OCI-LY3 (cell line): Measurements from ENCODE around the gene NIPAL4.

Source experiments
- EZH2phosphoT487 ChIP-seq: fragments of 200-600 bp; shearing (Covaris generic); IDR thresholded peaks from 2 replicates; pipeline ENCODE4 v1.6.1; 2018; ENCODE audit warnings: antibody characterized with exemption, mixed run types, low read depth
- TF ChIP-seq, protein P1 (sequence below): fragments of 200-600, 300-600 bp; sonication (generic); IDR thresholded peaks from 2 replicates; pipeline ENCODE4 v1.5.1; 2014; ENCODE audit warnings: antibody characterized with exemption, low read length, low read depth

- TF ChIP-seq EZH2phosphoT487, result no peak
- TF ChIP-seq, protein P1, sequence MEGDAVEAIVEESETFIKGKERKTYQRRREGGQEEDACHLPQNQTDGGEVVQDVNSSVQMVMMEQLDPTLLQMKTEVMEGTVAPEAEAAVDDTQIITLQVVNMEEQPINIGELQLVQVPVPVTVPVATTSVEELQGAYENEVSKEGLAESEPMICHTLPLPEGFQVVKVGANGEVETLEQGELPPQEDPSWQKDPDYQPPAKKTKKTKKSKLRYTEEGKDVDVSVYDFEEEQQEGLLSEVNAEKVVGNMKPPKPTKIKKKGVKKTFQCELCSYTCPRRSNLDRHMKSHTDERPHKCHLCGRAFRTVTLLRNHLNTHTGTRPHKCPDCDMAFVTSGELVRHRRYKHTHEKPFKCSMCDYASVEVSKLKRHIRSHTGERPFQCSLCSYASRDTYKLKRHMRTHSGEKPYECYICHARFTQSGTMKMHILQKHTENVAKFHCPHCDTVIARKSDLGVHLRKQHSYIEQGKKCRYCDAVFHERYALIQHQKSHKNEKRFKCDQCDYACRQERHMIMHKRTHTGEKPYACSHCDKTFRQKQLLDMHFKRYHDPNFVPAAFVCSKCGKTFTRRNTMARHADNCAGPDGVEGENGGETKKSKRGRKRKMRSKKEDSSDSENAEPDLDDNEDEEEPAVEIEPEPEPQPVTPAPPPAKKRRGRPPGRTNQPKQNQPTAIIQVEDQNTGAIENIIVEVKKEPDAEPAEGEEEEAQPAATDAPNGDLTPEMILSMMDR, result no peak
These were observed 9.7 kb downstream of the NIPAL4 start for GRCh38 chr5:157469687-157470086.
